SU-DHL-6 (cell line): ENCODE measurements around the gene UBXN4.

ENCODE experiments used
- EZH2phosphoT487 ChIP-seq: fragments of 200-600 bp; sonication (generic), shearing (Covaris generic); conservative IDR thresholded peaks from 2 replicates; pipeline ENCODE4 v1.6.1; 2018; ENCODE audit warnings: mild to moderate bottlenecking, antibody characterized with exemption, low read length, moderate library complexity, mixed read lengths
- TF ChIP-seq, protein P1 (sequence below): fragments of 200-600 bp; sonication (generic); IDR thresholded peaks from one replicate; pipeline ENCODE4 v1.5.1; 2017; ENCODE audit warnings: antibody characterized with exemption, mild to moderate bottlenecking, low read length, moderate library complexity; ENCODE audit not compliant: insufficient read depth, poor library complexity, severe bottlenecking

DNA sequence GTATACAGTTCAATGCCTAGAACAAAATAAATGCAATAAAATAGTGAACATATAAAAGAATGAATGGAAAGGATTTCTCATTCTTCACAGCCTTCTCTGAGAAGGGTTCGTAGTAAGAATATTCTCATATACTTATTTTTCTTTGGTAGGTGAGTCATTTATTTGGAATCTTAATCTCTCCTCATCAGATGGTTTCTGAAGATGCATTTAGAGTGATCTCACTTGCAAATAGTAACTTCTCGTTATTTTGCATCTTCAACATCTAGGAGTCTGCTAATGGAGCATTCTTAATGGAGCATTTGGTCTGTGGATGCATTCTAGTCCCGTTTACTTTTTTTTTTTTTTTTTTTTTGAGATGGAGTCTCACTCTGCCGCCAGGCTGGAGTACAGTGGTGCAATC, 3.9 kb downstream of the UBXN4 start:
- TF ChIP-seq, protein P1, sequence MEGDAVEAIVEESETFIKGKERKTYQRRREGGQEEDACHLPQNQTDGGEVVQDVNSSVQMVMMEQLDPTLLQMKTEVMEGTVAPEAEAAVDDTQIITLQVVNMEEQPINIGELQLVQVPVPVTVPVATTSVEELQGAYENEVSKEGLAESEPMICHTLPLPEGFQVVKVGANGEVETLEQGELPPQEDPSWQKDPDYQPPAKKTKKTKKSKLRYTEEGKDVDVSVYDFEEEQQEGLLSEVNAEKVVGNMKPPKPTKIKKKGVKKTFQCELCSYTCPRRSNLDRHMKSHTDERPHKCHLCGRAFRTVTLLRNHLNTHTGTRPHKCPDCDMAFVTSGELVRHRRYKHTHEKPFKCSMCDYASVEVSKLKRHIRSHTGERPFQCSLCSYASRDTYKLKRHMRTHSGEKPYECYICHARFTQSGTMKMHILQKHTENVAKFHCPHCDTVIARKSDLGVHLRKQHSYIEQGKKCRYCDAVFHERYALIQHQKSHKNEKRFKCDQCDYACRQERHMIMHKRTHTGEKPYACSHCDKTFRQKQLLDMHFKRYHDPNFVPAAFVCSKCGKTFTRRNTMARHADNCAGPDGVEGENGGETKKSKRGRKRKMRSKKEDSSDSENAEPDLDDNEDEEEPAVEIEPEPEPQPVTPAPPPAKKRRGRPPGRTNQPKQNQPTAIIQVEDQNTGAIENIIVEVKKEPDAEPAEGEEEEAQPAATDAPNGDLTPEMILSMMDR: no peak
- TF ChIP-seq EZH2phosphoT487: no peak
